HG02798 (cell line): ENCODE results near the gene UBTD2.
A peak's percentile ranks its signal among the peaks of the same experiment; 100 is the strongest.
"Not testable (repeated sequence)": the region's sequence is repeated elsewhere in the genome, so short reads cannot be mapped to it uniquely, and the experiment has no call there.

Source experiments
- ATAC-seq: cut with Tn5 transposase; IDR thresholded peaks from one replicate; pipeline ENCODE4 v1.9.1; 2021; ENCODE audit warnings: mild to moderate bottlenecking; ENCODE audit not compliant: unreplicated experiment, poor library complexity

The UBTD2 gene

DNA sequence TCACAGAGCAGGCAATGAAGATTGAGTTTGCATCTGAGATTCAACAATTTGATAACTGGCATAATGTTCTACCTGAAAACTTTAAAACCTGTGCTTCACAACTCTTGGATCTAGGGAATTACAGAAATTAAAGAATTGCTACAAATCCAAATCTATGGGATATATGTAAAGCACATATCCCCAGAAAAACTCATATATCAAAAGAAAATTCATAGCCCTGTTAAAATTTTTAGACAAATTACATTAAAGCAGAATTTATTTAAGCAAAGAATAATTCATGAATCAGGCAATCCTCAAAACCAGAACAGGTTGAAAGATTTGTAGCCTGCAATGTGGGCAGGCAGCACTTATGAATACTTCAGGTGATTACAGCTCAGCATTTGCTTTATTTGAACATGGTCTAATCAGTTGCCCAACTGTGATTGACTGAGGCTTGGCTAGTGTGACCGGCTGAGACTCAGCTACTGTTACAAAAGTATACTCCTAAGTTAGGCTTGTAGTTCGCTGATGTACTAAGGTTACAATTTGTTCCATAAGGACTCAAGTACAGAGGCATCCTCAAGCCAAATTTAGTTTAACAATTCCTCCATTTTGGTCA is 10.3 kb upstream of the UBTD2 start:
- no peak for ATAC-seq

DNA sequence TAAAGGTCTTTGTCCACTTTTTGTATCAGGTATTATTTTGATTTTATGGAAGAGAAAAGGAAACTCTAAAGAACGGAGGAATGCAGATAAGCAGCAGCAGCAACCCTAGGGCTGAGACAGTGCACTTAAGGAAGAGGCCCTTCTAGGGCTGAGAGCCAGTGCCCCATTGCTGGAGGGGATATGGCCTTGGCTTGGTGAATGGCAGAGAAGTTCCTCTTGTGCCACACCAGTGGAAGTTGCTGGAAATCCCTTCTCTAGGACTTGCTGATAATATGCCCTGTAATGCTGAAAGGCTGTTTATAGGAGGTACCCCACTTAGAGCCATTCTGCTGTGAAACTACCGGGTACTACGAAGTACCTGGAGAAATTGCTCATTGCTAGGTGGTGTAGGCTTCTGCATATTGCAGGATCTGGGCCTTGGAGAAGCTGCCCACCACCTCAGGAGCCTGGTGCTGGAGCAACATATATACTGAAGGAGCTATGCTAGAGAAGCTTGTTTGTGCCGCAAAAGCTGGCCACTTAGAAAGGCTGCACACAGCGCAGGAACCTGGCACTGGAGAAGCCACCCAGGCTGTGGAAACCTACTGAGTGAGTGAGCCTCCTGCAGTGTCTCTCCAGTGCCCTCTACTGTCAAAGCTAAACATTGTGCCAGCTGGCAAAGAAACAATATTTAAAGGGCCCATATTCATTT is 9.6 kb upstream of the UBTD2 start:
- ATAC-seq = peak; percentile 91

DNA sequence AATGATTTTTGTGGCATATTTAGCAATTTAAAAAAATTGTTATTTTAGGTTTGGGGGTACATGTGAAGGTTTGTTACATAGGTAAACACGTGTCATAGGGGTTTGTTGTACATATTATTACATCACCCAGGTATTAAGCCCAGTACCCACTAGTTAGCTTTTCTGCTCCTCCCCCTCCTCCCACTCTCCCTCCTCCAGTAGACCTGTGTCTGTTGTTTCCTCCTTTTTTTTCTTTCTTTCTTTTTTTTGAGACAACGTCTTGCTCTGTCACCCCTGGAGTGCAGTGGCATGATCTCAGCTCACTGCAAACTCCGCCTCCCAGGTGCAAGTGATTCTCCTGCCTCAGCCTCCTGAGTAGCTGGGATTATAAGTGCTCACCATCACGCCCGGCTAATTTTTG is 8.3 kb upstream of the UBTD2 start:
- not testable (repeated sequence) for ATAC-seq

DNA sequence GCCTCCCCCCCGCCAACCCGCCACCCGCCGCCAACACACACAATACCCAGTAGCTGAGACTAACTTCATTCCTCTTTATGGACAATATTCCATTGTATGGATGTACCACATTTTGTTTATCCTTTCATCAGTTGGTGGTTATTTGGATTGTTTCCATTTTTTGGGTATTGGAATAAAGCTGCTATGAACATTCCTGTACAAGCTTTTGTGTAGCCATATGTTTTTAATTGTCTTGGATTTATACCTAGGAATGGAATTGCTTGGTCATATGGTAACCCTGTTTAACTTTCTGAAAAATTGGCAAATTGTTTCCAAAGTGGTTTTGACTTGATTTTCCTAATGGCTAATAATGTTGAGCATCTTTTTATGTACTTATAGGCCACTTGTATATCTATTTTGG is 4.9 kb upstream of the UBTD2 start:
- ATAC-seq = no peak

DNA sequence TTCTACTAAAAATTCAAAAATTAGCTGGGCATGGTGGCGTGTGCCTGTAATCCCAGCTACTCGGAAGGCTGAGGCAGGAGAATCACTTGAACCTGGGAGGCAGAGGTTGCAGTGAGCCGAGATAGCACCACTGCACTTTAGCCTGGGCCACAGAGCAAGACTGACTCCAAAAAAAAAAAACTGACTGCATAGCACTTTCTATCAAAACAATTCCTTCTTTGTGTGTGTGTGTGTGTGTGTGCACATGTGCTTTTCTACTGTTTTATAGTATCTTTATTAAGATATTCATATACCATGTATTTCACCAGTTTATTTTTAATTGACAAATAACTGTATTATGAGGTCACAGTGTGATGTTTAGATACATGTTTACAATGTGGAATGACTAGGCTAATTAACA is 3.6 kb upstream of the UBTD2 start:
- not testable (repeated sequence) for ATAC-seq

DNA sequence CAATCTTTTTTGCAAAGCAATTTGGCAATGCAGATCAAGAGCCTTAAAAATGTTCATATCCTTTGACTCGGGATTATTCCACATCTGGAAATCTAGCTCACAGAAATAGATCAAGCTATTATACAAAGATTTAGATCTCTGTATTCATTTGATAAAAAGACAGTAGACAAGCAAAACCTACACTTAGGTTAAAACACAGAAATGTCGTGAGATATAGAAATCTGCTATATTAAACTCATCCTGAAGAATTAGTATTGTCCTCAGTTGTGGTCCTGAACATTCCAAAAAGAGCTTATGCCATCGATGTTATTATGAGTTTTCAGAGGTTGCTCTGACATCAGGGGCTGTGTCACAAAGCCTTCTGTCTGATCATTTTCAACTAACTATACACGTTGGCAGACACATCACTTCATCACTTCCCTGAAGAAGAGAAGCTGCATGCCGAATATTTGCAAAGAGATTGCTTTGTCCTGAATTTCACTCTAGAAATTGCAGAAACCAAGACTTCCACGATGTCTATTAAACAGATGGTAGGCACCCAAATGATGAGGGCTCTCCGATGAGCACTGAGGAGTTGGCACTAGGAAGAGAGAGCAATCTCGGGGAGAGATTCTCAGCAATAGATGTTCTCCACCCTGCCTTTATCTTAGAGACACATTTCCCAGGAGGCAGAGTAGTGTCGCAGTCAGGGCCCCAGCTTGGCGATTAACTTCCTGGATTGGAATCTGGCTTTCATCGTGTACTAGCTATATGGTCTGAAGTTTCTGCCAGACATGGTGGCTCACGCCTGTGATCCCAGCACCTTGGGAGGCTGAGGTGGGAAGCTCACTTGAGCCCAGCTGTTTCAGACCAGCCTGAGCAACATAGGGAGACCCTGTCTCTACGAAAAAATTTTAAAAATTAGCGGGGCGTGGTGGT is 1.9 kb upstream of the UBTD2 start:
- ATAC-seq = no peak

DNA sequence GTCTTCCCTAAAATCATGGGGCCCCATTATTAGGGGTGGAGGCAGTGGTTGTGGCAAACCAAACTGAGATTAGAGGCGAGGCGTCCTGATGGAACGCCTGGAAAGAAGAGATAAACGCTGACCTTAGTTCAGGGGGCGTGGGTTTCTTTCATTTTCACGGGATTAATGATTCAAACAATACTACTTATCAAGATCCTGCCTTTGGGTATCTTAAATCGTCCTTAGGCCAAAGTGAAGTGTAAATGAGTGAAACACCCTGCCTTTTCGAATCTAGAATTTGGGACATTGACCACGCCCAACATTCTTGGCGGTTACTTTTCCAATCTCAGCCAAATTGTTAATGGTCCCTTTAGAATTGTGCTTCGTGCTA is 1.0 kb upstream of the UBTD2 start:
- no peak for ATAC-seq

DNA sequence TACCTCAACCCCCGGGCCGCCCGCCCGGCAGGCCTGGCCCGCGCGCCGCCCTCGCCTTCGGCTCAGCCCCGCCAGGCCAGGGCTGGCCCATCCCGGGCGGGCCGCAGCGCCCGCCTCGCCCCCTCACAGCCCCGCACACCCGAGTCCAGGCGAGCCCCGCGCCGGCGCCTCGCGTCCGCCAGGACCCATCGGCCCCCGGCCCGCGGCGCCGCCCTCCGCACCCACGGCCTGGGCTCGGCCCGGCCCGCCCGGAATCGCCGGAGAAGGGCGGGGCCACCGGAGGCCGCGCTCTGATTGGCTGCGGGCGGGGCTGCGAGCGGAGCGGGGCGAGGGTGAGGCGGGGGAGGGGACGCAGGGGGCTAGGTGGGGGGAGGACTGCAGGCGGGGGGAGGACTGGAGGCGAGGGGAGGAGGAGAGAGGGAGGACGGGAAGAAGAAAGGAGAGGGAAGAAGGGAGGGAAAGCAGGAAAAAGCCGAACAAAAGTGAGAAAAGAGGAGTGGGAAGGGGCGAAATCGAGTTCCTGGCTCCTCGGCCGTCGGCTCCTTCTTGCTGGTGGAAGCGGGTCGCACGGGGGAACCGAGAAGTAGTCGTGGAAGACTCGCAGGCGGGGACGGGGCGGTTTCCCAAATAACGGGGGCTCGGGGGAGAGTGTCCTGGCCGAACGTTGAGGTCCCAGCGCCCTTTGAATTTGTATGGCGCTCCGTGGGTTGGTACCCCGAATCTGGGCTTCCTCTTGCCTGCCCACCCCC is 472 bp upstream of the UBTD2 start:
- peak; percentile 93 for ATAC-seq

DNA sequence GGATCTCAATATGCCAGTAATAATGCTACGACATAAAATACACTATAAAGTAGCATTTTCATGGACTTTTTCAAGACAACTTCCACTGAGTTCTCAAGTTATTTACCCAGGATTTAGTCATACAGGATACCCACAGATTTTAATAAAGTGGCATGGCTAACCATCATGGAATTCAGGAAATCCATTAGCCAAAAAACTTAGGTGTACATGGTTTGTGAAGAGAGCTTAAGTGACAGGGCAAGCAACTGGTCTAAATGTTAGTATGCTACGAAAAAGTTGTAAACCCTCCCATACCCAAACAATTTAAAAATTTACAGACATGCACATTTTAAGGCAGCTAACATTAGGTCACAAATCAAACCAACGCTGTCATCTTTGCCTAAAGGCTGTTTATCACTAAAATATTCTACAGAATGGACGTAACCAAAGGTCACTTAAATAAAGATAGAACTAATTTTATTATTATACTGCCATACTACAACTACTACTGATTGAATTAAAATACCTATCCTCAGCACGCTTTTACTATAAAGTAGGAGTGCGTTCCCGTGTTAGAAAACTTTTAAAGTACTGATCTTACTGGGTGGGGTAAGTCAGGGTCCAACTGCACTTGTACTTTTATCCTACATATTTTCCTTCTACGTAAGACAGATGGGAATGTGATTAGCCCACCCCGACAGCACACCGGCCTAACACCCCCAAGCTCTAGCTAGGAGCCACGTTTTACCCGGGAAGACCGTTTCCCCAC is 1.1 kb downstream of the UBTD2 start:
- ATAC-seq = no peak

DNA sequence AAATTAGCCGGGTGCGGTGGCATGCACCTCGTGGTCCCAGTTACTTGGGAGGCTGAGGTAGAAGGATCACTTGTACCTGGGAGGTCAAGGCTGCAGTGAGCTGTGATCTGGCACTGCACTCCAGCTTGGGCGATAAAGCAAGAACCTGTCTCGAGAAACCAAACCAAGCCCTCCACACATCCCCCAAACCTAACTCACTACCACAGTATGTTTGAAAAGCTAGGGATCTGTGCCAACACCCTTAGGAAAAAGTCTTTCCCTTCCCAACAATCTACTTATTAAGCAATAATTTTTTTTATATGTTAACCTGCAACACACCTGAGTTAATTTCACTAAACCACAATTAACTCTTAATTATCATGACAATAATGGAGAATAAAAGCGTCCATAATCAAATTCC is 2.2 kb downstream of the UBTD2 start:
- ATAC-seq = no peak

DNA sequence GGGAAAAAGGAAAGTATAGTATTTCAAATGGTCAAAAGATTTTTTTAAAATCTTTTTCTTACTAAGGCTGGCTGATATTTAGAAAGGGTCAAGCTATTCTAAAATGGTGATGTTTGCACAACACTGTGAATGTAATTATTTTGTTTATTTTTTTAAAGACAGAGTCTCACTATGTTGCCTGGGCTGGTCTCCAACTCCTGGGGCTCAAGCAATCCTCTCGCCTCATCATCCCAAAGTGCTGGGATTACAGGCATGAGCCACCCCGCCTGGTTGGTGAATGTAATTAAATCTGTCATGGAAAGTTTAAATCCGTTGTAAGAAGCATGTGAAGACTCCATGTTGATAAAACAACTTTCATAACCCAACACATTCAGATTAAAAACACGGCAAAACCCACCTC is 2.6 kb downstream of the UBTD2 start:
- ATAC-seq = no peak

DNA sequence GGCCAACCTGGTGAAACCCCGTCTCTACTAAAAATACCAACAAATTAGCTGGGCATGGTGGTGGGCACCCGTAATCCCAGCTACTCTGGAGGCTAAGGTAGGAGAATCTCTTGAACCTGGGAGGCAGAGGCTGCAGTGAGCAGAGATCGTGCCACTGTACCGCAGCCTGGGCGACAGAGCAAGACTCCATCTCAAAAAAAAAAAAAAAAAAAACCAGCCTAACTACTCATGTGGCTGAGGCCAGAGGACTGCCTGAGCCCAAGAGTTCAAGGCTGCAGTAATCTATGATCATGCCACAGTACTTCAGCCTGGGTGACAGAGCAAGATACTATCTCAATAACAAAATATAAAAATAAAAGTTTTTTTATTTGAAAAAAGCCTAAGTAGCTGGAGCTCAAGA is 3.2 kb downstream of the UBTD2 start:
- no peak for ATAC-seq

DNA sequence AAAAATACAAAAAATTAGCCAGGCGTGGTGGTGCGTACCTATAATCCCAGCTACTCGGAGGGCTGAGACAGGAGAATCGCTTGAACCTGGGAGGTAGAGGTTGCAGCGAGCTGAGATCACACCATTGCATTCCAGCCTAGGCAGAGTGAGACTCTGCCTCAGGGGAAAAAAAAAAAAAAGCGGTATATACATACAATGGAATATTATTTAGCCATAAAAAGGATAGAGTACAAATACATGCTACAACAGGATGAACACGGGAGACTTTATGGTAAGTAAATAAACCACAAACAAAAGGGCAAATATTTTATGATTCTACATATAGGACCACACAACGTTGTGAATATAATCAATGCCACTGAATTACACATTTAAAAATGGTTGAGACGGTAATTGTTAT is 5.2 kb downstream of the UBTD2 start:
- ATAC-seq = no peak

DNA sequence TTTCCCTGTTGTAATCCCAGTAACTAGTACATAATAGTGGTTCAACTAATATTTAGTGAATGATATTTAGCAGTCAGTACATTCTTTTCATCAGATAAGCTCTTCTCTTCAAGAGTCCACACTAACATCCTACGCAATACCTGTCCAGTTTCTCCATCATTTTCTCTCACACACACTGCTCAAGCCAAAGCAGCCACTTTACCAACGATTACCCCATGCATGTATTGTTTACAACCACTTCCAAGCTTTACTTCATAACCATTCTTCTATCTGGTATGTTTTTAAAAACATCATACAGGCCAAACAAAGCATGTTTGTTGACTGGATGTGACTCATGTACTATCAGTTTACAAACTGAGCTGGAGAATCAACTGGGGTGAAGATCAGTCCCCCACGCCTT is 7.3 kb downstream of the UBTD2 start:
- no peak for ATAC-seq

DNA sequence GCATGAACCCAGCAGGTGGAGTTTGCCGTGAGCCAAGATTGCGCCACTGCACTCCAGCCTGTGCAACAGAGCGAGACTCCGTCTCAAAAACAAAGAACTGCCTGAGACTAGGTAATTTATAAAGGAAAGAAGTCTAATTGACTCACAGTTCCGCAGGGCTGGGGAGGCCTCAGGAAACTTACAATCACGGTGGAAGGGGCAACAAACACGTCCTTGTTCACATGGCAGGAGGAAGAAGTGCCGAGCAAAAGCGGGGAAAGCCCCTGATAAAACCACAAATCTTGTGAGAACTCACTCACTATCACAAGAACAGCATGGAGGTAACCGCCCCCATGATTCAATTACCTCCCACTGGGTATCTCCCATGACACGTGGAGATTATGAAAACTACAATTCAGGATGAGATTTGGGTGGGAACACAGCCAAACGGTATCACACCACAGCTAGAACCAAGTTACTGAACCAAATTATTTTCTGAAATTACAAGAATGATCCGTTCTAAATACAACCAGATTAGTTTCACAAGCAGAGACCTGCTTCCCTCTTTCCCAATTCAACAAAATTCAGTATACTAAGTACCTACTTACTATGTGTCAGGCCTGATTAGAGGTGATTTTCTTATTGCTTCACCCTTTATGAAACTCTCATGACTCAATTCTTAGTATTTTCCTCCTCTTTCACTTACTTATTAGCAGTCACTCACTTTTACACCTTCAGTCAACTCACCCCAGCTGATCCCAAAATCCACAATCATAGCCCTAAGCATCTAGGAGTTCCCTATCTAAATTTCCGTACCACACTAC is 8.4 kb downstream of the UBTD2 start:
- no peak for ATAC-seq

DNA sequence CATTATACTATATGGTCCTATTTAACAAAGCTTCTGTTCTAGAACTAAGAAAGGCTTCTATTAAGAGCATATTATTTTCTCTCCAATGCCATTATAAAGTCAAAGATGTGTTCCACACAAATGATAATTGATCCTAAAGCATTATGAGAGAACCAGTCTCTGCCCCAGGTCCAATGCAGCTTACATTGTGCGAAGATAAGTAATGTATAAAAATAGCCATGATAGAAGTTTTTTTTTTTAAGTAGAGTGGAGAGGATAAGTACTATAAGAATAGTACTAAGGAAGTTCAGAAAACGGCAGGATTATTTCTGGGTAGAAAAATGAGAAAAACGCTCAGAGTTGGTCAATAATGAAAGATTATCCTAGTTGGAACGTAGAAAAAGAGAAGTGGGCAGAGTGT is 15.6 kb downstream of the UBTD2 start:
- no peak for ATAC-seq

DNA sequence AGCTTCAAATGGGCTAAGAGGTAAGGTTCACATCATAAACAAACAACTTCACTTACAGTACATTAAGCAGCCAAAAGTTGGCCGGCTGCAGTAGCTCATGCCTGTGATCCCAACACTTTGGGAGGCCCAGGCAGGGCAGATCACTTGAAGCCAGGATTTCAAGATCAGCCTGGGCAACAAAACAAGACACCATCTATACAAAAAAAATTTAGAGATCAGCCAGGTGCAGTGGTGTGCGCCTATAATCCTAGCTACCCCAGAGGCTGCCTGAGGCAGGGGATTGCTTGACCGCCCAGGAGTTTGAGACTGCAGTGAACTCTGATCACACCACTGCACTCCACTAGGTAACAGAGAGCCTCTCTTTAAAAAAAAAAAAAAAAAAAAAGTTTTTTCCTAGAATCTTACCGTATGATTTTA is 16.9 kb downstream of the UBTD2 start:
- no peak for ATAC-seq

DNA sequence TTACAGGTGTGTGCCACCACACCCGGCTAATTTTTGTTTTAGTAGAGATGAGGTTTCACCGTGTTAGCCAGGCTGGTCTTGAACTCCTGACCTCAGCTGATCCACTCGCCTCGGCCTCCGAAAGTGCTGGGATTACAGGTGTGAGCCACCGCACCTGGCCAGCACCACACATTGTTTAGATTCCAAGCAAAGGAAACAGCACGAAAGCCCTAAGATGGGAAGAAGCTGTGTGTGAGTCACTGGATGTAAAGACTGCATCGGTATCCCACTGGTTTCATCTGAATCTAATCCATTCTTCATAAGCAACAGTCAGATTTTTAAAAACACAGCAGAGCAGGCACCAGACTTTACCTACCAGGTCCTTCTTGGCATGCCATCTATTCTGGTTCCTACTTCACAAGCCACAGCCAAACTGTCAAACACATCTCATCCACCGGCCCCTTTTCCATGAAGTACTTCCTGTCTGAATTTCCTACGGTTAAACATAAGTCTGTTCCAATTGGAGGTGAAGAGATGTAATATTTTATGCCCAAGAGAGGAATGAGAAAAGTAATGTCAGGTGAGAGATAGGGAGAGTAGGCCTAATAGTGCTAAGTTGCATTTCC is 17.4 kb downstream of the UBTD2 start:
- no peak for ATAC-seq
